ENCODE measurements around the gene MMP24.

DNA sequence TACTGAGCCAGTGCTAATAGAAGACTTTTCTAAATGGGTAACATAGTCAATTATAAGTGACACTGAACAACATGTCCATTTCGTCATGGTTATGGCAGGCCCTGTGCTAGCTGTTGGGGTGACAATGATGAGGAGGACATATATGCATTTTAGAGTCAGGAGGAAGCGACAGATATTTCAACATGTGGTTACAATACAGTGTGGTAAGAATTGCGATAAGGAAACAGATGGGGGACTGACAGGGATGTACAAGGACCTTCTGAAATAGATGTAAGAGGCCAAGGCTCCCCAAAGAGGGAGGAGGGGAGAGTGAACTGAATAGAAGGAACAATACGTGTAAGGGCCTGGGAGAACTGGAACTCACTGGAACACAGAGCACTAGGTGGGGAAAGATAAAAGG is 11.7 kb downstream of the MMP24 start:
- TF ChIP-seq, protein P1, sequence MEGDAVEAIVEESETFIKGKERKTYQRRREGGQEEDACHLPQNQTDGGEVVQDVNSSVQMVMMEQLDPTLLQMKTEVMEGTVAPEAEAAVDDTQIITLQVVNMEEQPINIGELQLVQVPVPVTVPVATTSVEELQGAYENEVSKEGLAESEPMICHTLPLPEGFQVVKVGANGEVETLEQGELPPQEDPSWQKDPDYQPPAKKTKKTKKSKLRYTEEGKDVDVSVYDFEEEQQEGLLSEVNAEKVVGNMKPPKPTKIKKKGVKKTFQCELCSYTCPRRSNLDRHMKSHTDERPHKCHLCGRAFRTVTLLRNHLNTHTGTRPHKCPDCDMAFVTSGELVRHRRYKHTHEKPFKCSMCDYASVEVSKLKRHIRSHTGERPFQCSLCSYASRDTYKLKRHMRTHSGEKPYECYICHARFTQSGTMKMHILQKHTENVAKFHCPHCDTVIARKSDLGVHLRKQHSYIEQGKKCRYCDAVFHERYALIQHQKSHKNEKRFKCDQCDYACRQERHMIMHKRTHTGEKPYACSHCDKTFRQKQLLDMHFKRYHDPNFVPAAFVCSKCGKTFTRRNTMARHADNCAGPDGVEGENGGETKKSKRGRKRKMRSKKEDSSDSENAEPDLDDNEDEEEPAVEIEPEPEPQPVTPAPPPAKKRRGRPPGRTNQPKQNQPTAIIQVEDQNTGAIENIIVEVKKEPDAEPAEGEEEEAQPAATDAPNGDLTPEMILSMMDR (conservative IDR thresholded peaks at IDR 0.05; ENCODE audit: low read depth, low read length) = no peak
- TF ChIP-seq EZH2 (IDR thresholded peaks at IDR 0.05; ENCODE audit: low read length, unreplicated experiment) = no peak

Data from PC-3 (cell line).